Spleen (tissue), 11 donors: ENCODE measurements around the gene NT5DC4. TPM values are rescaled to one million over a fixed set of nuclear protein-coding genes. Genes with fewer than 3 reads are reported as not detected.

Experiments
- DNase-seq: peaks from one replicate; pipeline ENCODE4 v3.0.0-alpha.2; 2020
- H3K27ac ChIP-seq, 8 donors: fragments of 200-600 bp; sonication (generic) in 7 of 8; 1 replicate in 4 of 8; 2 replicates in 4 of 8; pipeline versions ENCODE4 v1.5.0 to v1.8.0; 2016 to 2021; ENCODE audit warnings: inconsistent platforms in 4 of 8, mild to moderate bottlenecking in 4 of 8, moderate library complexity in 1 of 8
- H3K27me3 ChIP-seq, 7 donors: fragments of 200-600 bp; sonication (generic) in 6 of 7; replicated peaks in 1 of 7; 1 replicate in 4 of 7; 2 replicates in 3 of 7; pipeline versions ENCODE4 v1.5.0 to v1.8.0; 2016 to 2021; ENCODE audit warnings: inconsistent platforms in 3 of 7, mild to moderate bottlenecking in 1 of 7
- H3K36me3 ChIP-seq, 6 donors: fragments of 200-600 bp; sonication (generic) in 5 of 6; 1 replicate in 4 of 6; 2 replicates in 2 of 6; pipeline versions ENCODE4 v1.5.0 to v1.8.0; 2016 to 2021; ENCODE audit warnings: inconsistent platforms in 2 of 6
- H3K4me1 ChIP-seq, 6 donors: fragments of 200-600 bp; sonication (generic) in 5 of 6; 1 replicate in 3 of 6; 2 replicates in 3 of 6; pipeline versions ENCODE4 v1.5.0 to v1.8.0; 2016 to 2021; ENCODE audit warnings: inconsistent platforms in 3 of 6
- H3K4me3 ChIP-seq, 8 donors: fragments of 200-600 bp; sonication (generic) in 7 of 8; 1 replicate in 4 of 8; 2 replicates in 4 of 8; pipeline versions ENCODE4 v1.5.0 to v1.8.0; 2016 to 2021; ENCODE audit warnings: inconsistent platforms in 4 of 8, mild to moderate bottlenecking in 4 of 8, moderate library complexity in 2 of 8
- H3K9me3 ChIP-seq, 8 donors: fragments of 200-600 bp; sonication (generic) in 7 of 8; 1 replicate in 4 of 8; 2 replicates in 4 of 8; pipeline versions ENCODE4 v1.5.0 to v1.8.0; 2016 to 2021; ENCODE audit warnings: inconsistent platforms in 4 of 8
- POLR2A ChIP-seq, 3 donors: fragments of 450-650 bp; IDR thresholded peaks; one replicate each; pipeline ENCODE4 v1.5.1; 2017; ENCODE audit warnings: antibody characterized with exemption in 3 of 3, mild to moderate bottlenecking in 1 of 3
- POLR2AphosphoS5 ChIP-seq, 3 donors: sonication (generic); formaldehyde crosslinking; IDR thresholded peaks; one replicate each; pipeline ENCODE4 v1.5.1; 2017; ENCODE audit warnings: antibody characterized with exemption in 3 of 3
- WGBS, 5 donors: extraction: QIAGEN DNeasy Blood & Tissue Kit in 3 of 5; methylation state at CpG; one replicate each; pipeline versions ENCODE4 v1.1.5 to v1.1.7; 2013 to 2018; 5-methylcytosine and 5-hydroxymethylcytosine counted together
- intact Hi-C: fragments of 100-400 bp; cut with DNase I; formaldehyde crosslinking; loops from one replicate; pipeline ENCODE4 v1.15.0; 2023; ENCODE audit warnings: low total_unique reads
- polyA plus RNA-seq, 3 donors: library from polyadenylated mRNA; stranded (reverse); fragments of 200-250 nt; gene quantifications; one replicate each; pipeline ENCODE4 v1.2.1, GENCODE V29; 2013
- total RNA-seq, 7 donors: library from RNA; depleted of rRNA in 3 of 7; stranded (reverse); fragments of >200 nt in 3 of 7; fragmentation: NEBNext Ultra II Directional in 4 of 7; extraction: Animal tissue kit (Norgen Biotek cat#: 25700) in 4 of 7; gene quantifications; one replicate each; pipeline versions ENCODE4 v1.1.0 to v1.2.1, GENCODE V29; 2016 to 2021
- TF ChIP-seq, protein P1 (sequence below), 11 experiments: fragments of 200-600 bp in 7 of 11; fragments of 450-650 bp in 4 of 11; sonication (generic) in 4 of 11; IDR thresholded peaks in 8 of 11; conservative IDR thresholded peaks in 3 of 11; 1 replicate in 7 of 11; 2 replicates in 4 of 11; pipeline versions ENCODE4 v1.4.0 to v1.8.0; 2016 to 2021; ENCODE audit warnings: antibody characterized with exemption in 11 of 11, inconsistent platforms in 4 of 11, mild to moderate bottlenecking in 1 of 11
- donor health status: healthy with polysubstance abuse.
- donor health status: DM: no; HTN: no; CAD: no; lungs with moderate emphysema.
- donor health status: DM: no; HTN: no; CAD: no.
- donor health status: Bipolar disorder and iron deficiency.
- donor health status: healthy.
- donor health status: DM: no; HTN: no; CAD: no.
- donor health status: DM: yes; HTN: yes; CAD: no.

NT5DC4 gene
- total and polyA plus RNA-seq, 10 donors: 0.28 to 3.8 (median 1.6) TPM

DNA sequence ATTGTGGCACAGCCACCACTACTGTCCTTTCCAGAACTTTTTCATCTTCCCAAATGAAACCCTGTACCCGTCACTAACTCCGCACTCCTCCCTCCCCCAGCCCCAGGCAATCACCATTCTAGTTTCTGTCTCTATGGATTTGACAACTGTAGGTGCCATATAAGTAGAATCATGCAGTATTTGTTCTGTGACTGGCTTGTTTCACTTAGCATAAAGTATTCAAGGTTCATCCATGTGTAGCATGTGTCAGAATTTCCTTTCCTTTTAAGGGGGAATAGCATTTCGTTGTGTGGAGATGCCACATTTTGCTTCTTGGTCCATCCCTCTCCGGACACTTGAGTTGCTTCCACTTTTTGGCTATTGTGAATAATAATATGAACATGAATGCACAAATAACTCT, 44.4 kb downstream of the NT5DC4 start:
- Histone ChIP-seq H3K9me3 (no peaks in the 10 kb centered on the region), H3K27ac (peak overlapping the region in 4 of 8 donors; percentile 62 to 86 (median 80)), H3K36me3 (no peaks in the 10 kb centered on the region), H3K27me3 (no peaks in the 10 kb centered on the region), H3K4me1 (peaks cover 5 to 47% (median 27%) of the 10 kb centered on the region in 6 donors), H3K4me3 (peak overlapping the region in 7 of 8 donors; percentile 62 to 82 (median 70))
- no peak for DNase-seq
- 55 to 75% (median 59%) methylated on average over 4 of the region's 4 CpGs for WGBS, 5 donors
- intact Hi-C loops: no loop called here
- TF ChIP-seq, protein P1, sequence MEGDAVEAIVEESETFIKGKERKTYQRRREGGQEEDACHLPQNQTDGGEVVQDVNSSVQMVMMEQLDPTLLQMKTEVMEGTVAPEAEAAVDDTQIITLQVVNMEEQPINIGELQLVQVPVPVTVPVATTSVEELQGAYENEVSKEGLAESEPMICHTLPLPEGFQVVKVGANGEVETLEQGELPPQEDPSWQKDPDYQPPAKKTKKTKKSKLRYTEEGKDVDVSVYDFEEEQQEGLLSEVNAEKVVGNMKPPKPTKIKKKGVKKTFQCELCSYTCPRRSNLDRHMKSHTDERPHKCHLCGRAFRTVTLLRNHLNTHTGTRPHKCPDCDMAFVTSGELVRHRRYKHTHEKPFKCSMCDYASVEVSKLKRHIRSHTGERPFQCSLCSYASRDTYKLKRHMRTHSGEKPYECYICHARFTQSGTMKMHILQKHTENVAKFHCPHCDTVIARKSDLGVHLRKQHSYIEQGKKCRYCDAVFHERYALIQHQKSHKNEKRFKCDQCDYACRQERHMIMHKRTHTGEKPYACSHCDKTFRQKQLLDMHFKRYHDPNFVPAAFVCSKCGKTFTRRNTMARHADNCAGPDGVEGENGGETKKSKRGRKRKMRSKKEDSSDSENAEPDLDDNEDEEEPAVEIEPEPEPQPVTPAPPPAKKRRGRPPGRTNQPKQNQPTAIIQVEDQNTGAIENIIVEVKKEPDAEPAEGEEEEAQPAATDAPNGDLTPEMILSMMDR (IDR thresholded peaks at IDR 0.05 in 8 of 11, conservative IDR thresholded peaks at IDR 0.05 in 3 of 11): no peak
- no peak for TF ChIP-seq POLR2AphosphoS5 (IDR thresholded peaks at IDR 0.05)
- no peak for TF ChIP-seq POLR2A (IDR thresholded peaks at IDR 0.05)

DNA sequence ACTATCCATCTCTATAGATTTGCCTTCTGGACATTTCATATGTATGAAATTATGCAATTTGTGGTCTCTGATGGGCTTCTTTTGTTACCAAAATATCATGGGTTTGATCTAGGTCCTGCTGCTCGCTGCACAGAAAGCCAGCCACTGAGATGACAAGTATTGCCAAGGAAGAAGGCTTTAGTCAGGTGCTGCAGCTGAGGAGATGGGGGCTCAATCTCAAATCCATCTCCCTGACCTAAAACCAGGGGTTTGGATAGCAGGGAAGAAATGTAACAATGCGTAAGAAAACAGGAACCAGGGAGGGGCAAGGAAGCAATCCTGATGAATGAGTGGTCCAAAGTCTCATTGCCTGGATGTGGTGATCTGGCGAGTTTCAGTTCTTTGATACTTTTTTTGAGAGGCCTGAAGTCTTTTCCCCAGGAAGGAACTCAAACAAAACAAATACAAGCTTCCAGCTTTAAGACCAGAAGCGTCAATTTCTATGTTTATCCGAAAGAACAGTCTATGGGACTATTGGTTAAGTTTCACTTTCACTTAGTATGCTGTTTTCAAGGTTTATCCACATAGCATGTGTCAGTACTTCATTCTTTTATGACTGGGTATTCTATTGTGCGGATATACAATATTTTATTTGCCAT, 47.0 kb downstream of the NT5DC4 start:
- Histone ChIP-seq H3K27ac (peak overlapping the region in 6 of 8 donors; percentile 37 to 79 (median 66)), H3K4me1 (peaks cover 5 to 54% (median 27%) of the 10 kb centered on the region in 6 donors), H3K4me3 (peak overlapping the region in 5 of 8 donors; percentile 6 to 50 (median 22)), H3K27me3 (no peaks in the 10 kb centered on the region), H3K9me3 (no peaks in the 10 kb centered on the region), H3K36me3 (no peaks in the 10 kb centered on the region)
- WGBS, 5 donors: 40 to 56% (median 48%) methylated on average over 6 of the region's 6 CpGs
- intact Hi-C loops: no loop called here
- no peak for DNase-seq
- TF ChIP-seq, protein P1 (IDR thresholded peaks at IDR 0.05 in 8 of 11, conservative IDR thresholded peaks at IDR 0.05 in 3 of 11): no peak
- no peak for TF ChIP-seq POLR2AphosphoS5 (IDR thresholded peaks at IDR 0.05)
- no peak for TF ChIP-seq POLR2A (IDR thresholded peaks at IDR 0.05)

DNA sequence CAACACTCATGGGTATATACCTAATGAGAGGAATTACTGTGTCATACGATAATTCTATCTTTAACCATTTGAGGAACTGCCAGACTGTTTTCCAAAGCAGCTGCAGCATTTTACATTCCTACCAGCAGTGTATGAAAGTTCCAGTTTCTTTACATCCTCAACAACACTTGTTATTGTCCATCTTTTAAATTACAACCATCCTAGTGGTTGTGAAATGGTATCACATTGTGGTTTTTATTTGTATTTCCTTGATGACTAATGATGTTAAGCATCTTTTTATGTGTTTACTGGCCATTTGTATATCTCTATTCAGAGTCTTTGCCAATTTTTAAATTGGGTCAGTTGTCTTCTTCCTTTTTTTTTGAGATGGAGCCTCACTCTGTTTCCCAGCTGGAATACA, 47.6 kb downstream of the NT5DC4 start:
- Histone ChIP-seq H3K27ac (peak overlapping the region in 6 of 8 donors; percentile 37 to 79 (median 66)), H3K27me3 (no peaks in the 10 kb centered on the region), H3K36me3 (no peaks in the 10 kb centered on the region), H3K4me1 (peaks cover 5 to 48% (median 27%) of the 10 kb centered on the region in 6 donors), H3K4me3 (peak overlapping the region in 2 of 8 donors; percentile 27 to 50), H3K9me3 (no peaks in the 10 kb centered on the region)
- 35 to 64% (median 45%) methylated on average over 1 of the region's 1 CpG for WGBS, 5 donors
- DNase-seq: no peak
- intact Hi-C loops: no loop called here
- TF ChIP-seq, protein P1 (IDR thresholded peaks at IDR 0.05 in 8 of 11, conservative IDR thresholded peaks at IDR 0.05 in 3 of 11): no peak
- TF ChIP-seq POLR2A (IDR thresholded peaks at IDR 0.05): no peak

DNA sequence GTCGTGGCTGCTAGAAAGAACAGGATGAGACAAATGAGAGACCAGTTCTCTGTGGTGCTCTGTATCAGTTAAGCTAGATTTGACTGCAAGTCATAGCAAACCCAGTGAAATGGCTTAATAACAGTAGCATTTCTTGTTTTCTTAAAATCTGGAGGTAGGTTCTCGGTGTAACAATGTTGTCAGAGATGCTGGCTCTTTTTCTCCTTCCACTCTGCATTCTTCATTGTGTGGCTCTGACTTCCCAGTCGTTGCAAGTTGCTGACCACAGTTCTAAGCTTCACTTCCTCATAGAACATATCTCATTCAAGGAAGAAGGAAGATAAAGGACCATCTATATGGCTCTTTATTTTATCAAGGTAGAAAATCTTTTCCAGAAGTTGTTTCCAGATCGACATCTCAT, 51.5 kb downstream of the NT5DC4 start:
- intact Hi-C loops: no loop called here
- H3K9me3 ChIP-seq: no peaks in the 10 kb centered on the region
- H3K4me3 ChIP-seq: no peak overlapping the region
- no peak for DNase-seq
- no peaks in the 10 kb centered on the region for H3K27me3 ChIP-seq
- H3K4me1 ChIP-seq: peaks cover 0 to 25% (median 9%) of the 10 kb centered on the region in 6 donors
- TF ChIP-seq POLR2A (IDR thresholded peaks at IDR 0.05) (no peak), POLR2AphosphoS5 (IDR thresholded peaks at IDR 0.05) (no peak)
- TF ChIP-seq, protein P1 (IDR thresholded peaks at IDR 0.05 in 8 of 11, conservative IDR thresholded peaks at IDR 0.05 in 3 of 11): no peak
- 37 to 55% (median 47%) methylated on average over 4 of the region's 4 CpGs for WGBS, 5 donors
- H3K36me3 ChIP-seq: no peaks in the 10 kb centered on the region
- no peak overlapping the region for H3K27ac ChIP-seq
